Fibroblast of pulmonary artery (primary cell): ENCODE data around the gene PPT1.
A peak's percentile ranks its signal among the peaks of the same experiment; 100 is the strongest.
"Not testable (repeated sequence)": the region's sequence is repeated elsewhere in the genome, so short reads cannot be mapped to it uniquely, and the experiment has no call there.

ENCODE experiments used
- DNase-seq: peaks from one replicate; pipeline ENCODE4 v3.0.0-alpha.2; 2010; ENCODE audit warnings: low read depth
- H3K4me3 ChIP-seq: replicated peaks from 2 replicates; pipeline ENCODE4 v1.5.1; 2011; ENCODE audit warnings: low read depth, mild to moderate bottlenecking, control low read depth, low read length, moderate library complexity
- CTCF ChIP-seq: IDR thresholded peaks from 2 replicates; pipeline ENCODE4 v1.5.1; 2011; ENCODE audit warnings: mild to moderate bottlenecking, control low read depth, low read length, inconsistent platforms; ENCODE audit errors: missing control alignments

PPT1 gene

DNA sequence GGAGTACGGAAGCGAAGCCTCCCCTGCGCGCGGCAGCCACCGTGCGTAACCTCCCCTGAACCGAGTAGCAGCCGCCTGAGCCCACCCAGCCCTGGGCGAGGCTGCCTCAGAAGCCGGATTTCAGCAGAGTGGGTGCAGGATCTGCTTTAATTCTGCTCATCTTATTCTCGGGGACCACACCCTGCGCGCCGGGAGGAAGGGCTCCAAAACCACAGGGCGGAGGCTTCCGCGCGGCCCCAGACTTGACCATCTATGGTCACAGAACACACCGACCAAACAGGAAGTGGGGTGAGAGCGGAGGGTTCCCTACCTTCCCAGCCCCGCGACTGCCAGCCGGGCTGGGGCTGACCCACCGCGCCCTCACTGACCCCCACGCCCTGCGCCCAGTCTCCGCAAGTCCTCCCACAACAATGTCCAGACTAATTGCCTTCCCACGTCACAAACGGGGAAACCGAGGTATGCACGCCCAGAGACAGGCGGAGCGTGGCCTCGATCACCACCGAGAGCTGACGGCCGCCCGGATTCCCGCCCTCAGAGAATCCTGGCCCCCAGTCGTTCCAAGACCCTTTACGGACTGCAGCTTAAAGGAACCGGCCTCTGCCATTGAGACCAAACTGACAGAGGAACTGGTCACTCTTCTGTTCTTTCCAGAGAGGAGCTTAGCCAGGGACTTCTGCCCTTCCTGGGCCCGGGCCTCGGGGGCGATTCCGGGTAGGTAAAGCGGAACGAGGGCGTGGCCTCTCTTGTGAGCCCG is 57.1 kb downstream of the PPT1 start:
- no peak for TF ChIP-seq CTCF
- H3K4me3 ChIP-seq, result peak overlapping the region; percentile 83
- DNase-seq, result peak; percentile 85

DNA sequence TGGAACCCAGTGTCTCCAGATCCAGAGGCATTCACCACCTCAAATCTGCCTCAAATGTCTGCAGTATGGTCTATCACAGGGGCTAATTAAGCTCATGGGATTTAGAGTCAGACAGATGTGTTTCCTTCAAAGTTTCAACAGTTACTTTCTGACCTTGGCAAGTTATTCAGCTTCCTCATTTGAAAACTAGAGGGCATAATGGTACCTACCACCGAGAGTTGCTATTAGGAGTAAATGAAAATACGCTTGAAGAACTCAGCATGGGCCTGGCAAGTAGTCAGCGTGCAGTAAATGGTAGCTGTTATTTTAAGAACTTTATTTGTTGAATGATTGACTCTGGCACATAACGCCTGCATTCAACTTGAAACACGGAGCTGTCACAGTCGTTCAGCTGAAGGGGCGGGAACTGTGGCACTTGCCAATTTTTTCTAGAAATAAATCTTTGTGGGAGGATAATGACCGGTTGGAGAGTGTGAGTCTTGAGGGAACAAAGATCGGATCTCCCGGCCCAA is 57.8 kb downstream of the PPT1 start:
- peak overlapping the region; percentile 83 for H3K4me3 ChIP-seq
- peak; percentile 65 for DNase-seq
- no peak for TF ChIP-seq CTCF

DNA sequence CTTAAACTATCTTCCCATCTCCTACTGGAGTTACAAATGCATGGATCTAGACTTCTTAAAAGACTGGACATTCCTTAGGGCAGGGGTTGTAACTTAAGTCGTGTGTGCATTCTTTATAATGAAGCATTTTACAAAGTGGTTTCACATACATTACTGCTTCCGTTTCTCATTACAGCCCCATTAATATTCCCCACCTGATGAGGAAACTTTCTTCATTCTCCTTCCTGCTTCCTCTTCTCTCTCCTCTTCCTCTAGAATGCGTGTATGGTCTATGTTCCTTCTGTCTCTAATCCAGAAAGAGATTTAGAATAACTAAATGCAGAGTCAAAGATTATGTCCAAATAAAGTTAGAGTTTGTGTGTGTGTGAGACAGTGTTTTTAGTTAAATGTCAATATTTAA is 58.4 kb downstream of the PPT1 start:
- no peak for TF ChIP-seq CTCF
- no peak overlapping the region for H3K4me3 ChIP-seq
- DNase-seq, result no peak

DNA sequence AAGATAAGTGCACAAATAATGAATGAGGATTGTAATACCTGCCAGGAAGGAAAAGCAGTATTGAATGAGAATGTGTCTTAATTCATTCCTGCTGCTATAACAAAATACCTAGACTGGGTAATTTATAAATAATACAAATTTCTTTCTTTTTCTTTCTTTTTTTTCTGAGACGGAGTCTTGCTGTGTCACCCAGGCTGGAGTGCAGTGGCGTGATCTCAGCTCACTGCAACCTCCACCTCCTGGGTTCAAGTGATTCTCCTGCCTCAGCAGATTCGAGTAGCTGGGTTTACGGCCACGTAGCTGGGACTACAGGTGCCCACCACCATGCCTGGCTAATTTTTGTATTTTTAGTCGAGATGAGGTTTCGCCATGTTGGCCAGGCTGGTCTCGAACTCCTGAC is 59.8 kb downstream of the PPT1 start:
- DNase-seq, H3K4me3 ChIP-seq: not testable (repeated sequence)

DNA sequence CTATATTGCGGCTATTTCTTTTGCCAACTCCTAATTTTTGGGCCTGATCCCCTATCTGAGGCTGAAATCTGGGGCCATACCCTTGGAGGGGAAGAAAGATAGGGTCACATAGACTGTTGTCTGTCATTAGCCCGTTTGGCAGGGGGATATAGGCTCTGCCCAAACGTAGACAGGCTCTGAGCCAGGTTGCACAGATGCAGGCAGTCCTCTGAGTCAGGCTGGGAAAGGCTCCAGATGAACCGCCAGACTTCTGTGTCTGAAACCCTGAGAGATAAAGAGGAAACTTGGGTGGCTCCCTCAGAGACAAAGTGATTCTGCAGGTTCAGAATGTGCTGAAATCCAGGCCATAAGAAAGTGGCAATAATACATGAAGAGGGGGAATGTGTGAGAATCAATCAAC is 60.5 kb downstream of the PPT1 start:
- TF ChIP-seq CTCF, result no peak
- no peak overlapping the region for H3K4me3 ChIP-seq
- peak; percentile 78 for DNase-seq

DNA sequence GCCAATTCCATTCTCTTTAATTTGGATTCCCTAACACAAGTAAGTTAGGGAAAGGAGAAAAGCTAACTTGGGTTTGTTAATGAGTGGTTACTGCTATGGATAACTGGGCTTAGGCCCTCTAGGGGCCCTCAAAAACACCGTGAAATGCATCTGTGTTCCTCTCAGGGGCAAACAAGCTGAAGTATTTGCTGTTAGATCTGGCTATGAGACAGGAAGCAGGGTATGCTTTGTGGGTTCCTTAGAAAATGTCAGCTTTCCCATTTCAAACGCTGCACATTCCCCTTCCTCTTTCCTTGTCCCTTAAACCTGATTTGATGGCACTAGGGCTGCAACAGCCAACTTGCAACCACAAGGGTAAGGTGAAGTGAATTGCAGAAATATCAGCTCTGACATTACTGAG is 62.2 kb downstream of the PPT1 start:
- DNase-seq, result no peak
- no peak overlapping the region for H3K4me3 ChIP-seq
- no peak for TF ChIP-seq CTCF

- peak; percentile 60 for TF ChIP-seq CTCF
- no peak overlapping the region for H3K4me3 ChIP-seq
- DNase-seq, result peak; percentile 84
Measured at GRCh38 chr1:40032240-40032891, 64.7 kb downstream of the PPT1 start.
